CD14-positive monocyte (primary cell): ENCODE results near the gene BCO1. TPM values are rescaled to one million over a fixed set of nuclear protein-coding genes. Genes with fewer than 3 reads are reported as not detected.

ENCODE experiments used
- DNase-seq, 3 donors: peaks; one replicate each; pipeline ENCODE4 v3.0.0-alpha.2; 2011 to 2022
- H2AFZ ChIP-seq: 2 replicates; pipeline ENCODE4 v1.6.0; 2012; ENCODE audit warnings: mild to moderate bottlenecking, low read depth, low read length, inconsistent platforms; ENCODE audit not compliant: insufficient read depth, poor library complexity, severe bottlenecking
- H3K27ac ChIP-seq, 2 donors: 1 replicate in 1 of 2; 2 replicates in 1 of 2; pipeline ENCODE4 v1.5.1; 2012 to 2013; ENCODE audit warnings: low read length in 2 of 2, control low read depth in 1 of 2, inconsistent platforms in 1 of 2, low read depth in 1 of 2, mild to moderate bottlenecking in 1 of 2
- H3K27me3 ChIP-seq, 2 donors: one replicate each; pipeline versions ENCODE4 v1.6.0 to v1.6.1; 2011 to 2013; ENCODE audit warnings: low read length in 2 of 2; ENCODE audit not compliant: control insufficient read depth in 2 of 2, insufficient read depth in 2 of 2
- H3K36me3 ChIP-seq, 2 donors: replicated peaks in 1 of 2; 1 replicate in 1 of 2; 2 replicates in 1 of 2; pipeline versions ENCODE4 v1.5.1 to v1.6.1; 2012 to 2013; ENCODE audit warnings: low read length in 2 of 2, control low read depth in 1 of 2, inconsistent platforms in 1 of 2, mild to moderate bottlenecking in 1 of 2; ENCODE audit not compliant: insufficient read depth in 2 of 2, control insufficient read depth in 1 of 2
- H3K4me1 ChIP-seq, 2 donors: 1 replicate in 1 of 2; 2 replicates in 1 of 2; pipeline versions ENCODE4 v1.5.1 to v1.6.1; 2012 to 2013; ENCODE audit warnings: low read length in 2 of 2, control low read depth in 1 of 2, inconsistent platforms in 1 of 2, mild to moderate bottlenecking in 1 of 2, moderate library complexity in 1 of 2; ENCODE audit not compliant: insufficient read depth in 2 of 2, control insufficient read depth in 1 of 2
- H3K4me2 ChIP-seq: replicated peaks from 2 replicates; pipeline ENCODE3; 2012; ENCODE audit warnings: low read length, moderate library complexity, mild to moderate bottlenecking; ENCODE audit not compliant: poor library complexity, severe bottlenecking; ENCODE audit errors: extremely low read depth
- H3K4me3 ChIP-seq, 3 experiments: fragments of 200-600 bp in 1 of 3; sonication (generic) in 1 of 3; replicated peaks in 1 of 3; 1 replicate in 2 of 3; 2 replicates in 1 of 3; pipeline ENCODE4 v1.5.1; 2011 to 2013; ENCODE audit warnings: low read length in 3 of 3, mild to moderate bottlenecking in 3 of 3, control low read depth in 2 of 3, low read depth in 2 of 3, inconsistent platforms in 1 of 3, moderate library complexity in 1 of 3
- H3K79me2 ChIP-seq: 2 replicates; pipeline ENCODE4 v1.6.0; 2012; ENCODE audit warnings: mild to moderate bottlenecking, control low read depth, inconsistent platforms, low read length, moderate library complexity; ENCODE audit not compliant: insufficient read depth
- H3K9ac ChIP-seq: 2 replicates; pipeline ENCODE4 v1.6.0; 2017; ENCODE audit warnings: low read length, mild to moderate bottlenecking; ENCODE audit not compliant: insufficient read depth, poor library complexity, severe bottlenecking
- H3K9me3 ChIP-seq, 2 donors: replicated peaks in 1 of 2; 1 replicate in 1 of 2; 2 replicates in 1 of 2; pipeline versions ENCODE4 v1.5.1 to v1.6.1; 2012 to 2013; ENCODE audit warnings: low read length in 2 of 2, control low read depth in 1 of 2; ENCODE audit not compliant: control insufficient read depth in 1 of 2, insufficient read depth in 1 of 2
- H4K20me1 ChIP-seq: 2 replicates; pipeline ENCODE4 v1.6.0; 2012; ENCODE audit warnings: mild to moderate bottlenecking, low read length, control low read depth, moderate library complexity; ENCODE audit not compliant: insufficient read depth
- H3K27ac Mint-ChIP-seq, 7 donors: one replicate each; pipeline ENCODE4 v1.8.0; 2020; ENCODE audit warnings: mild to moderate bottlenecking in 7 of 7, mixed read lengths in 7 of 7, moderate library complexity in 6 of 7, inconsistent platforms in 2 of 7
- H3K27me3 Mint-ChIP-seq, 3 donors: one replicate each; pipeline ENCODE4 v1.8.0; 2021 to 2022; ENCODE audit warnings: low read depth in 3 of 3, mild to moderate bottlenecking in 3 of 3, mixed read lengths in 3 of 3, moderate library complexity in 3 of 3, inconsistent platforms in 1 of 3
- H3K36me3 Mint-ChIP-seq, 2 donors: one replicate each; pipeline ENCODE4 v1.8.0; 2020; ENCODE audit warnings: mixed read lengths in 2 of 2, inconsistent platforms in 1 of 2, mild to moderate bottlenecking in 1 of 2
- H3K4me1 Mint-ChIP-seq: one replicate; pipeline ENCODE4 v1.8.0; 2020; ENCODE audit warnings: mild to moderate bottlenecking, mixed read lengths
- H3K4me3 Mint-ChIP-seq, 2 donors: one replicate each; pipeline ENCODE4 v1.8.0; 2020; ENCODE audit warnings: mild to moderate bottlenecking in 2 of 2, mixed read lengths in 2 of 2, moderate library complexity in 1 of 2
- H3K9me3 Mint-ChIP-seq, 7 donors: one replicate each; pipeline ENCODE4 v1.8.0; 2020 to 2022; ENCODE audit warnings: mixed read lengths in 7 of 7, mild to moderate bottlenecking in 6 of 7, moderate library complexity in 6 of 7, inconsistent platforms in 2 of 7
- CTCF ChIP-seq: fragments of 200-600 bp; IDR thresholded peaks from one replicate; pipeline ENCODE4 v1.8.0; 2022; ENCODE audit warnings: antibody characterized with exemption, mild to moderate bottlenecking
- WGBS: methylation state at CpG from one replicate; pipeline ENCODE4 v1.1.5; 2013; ENCODE audit warnings: missing lambda C conversion rate; ENCODE audit not compliant: insufficient coverage; 5-methylcytosine and 5-hydroxymethylcytosine counted together
- intact Hi-C, 2 donors: fragments of 100-400 bp; cut with micrococcal nuclease; formaldehyde crosslinking; loops; one replicate each; pipeline versions ENCODE4 v1.15.0 to v1.15.1; 2023
- polyA plus RNA-seq, 3 donors: library from polyadenylated mRNA; depleted of rRNA in 1 of 3; unstranded in 2 of 3; stranded (reverse) in 1 of 3; fragments of 300-500 nt in 2 of 3; fragments of >200 nt in 1 of 3; fragmentation: Illumina TruSeq in 2 of 3; gene quantifications; 1 replicate in 2 of 3; 2 replicates in 1 of 3; pipeline ENCODE4 v1.2.3, GENCODE V29; 2012 to 2021

Gene BCO1
- polyA plus RNA-seq, 3 donors = not detected

DNA sequence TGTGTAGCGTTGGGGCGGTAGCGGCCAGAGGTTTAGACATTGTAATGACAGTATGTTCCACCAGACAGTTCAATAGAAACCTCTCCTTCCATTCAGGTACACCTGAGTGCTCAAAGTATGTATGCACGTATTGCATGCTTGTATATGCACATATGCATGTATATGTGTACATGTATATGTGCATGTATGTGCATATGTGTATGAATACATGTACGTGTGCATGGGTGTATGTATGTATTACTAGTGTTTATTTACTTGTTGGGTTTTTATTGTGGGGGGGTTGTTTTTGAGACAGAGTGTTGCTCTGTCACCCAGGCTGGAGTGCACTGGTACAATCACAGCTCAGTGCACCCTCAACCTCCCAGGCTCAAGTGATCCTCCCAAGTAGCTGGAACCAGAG lies 30.0 kb downstream of the BCO1 start:
- H3K4me3 Mint-ChIP-seq = no peak overlapping the region
- H3K4me1 ChIP-seq = no peaks in the 10 kb centered on the region
- intact Hi-C loops = no loop called here

DNA sequence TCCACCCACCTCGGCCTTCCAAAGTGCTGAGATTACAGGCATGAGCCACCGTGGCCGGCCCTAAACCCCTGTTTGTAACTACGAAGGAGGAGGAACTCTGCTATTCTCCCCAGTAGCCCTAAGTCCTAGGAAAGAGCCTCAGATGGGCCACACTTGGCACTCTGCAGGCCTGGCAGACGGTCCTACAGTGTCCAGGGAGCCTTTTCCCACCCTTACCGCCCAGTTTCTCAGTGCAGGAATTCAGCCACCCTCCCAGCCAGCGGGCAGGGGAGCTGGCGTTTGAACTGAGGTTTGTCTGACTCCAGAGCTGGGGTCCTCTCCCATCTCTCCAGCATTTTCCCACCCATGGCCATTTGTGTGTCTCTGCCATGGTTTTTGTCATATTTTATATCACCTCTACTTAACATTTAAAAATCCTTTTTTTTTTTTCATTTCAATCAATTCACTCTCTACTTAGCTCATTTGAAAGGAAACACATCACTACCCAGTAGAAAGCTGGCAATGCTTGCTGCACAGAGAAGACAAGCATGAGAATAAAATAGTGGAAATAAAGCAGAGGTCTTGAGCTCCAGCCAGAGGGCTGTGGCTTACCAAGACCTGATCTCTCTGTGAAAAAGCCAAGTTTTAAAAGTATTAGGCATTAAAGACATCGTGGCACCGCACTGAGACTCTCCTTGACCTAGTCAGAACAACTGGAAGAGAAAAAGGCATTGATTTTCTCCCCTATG lies 34.9 kb downstream of the BCO1 start:
- no peaks in the 10 kb centered on the region for H3K9me3 ChIP-seq
- Mint-ChIP-seq H3K9me3 (no peaks in the 10 kb centered on the region), H3K27me3 (peaks cover 0 to 4% (median 3%) of the 10 kb centered on the region in 3 donors), H3K4me3 (no peak overlapping the region), H3K27ac (no peak overlapping the region), H3K4me1 (peaks cover 7% of the 10 kb centered on the region), H3K36me3 (no peaks in the 10 kb centered on the region)
- no peak overlapping the region for H3K27ac ChIP-seq
- H4K20me1 ChIP-seq = no peaks in the 10 kb centered on the region
- no peaks in the 10 kb centered on the region for H3K36me3 ChIP-seq
- no peak overlapping the region for H3K4me3 ChIP-seq
- H3K79me2 ChIP-seq = no peaks in the 10 kb centered on the region
- WGBS = 88% methylated on average over 5 of the region's 10 CpGs
- H3K27me3 ChIP-seq = no peaks in the 10 kb centered on the region
- no peak for DNase-seq
- intact Hi-C loops = no loop called here
- no peak overlapping the region for H3K4me2 ChIP-seq
- H3K4me1 ChIP-seq = no peaks in the 10 kb centered on the region
- H3K9ac ChIP-seq = no peak overlapping the region
- no peak for TF ChIP-seq CTCF
- H2AFZ ChIP-seq = no peak overlapping the region

More for the DNA sequence above, 30.0 kb downstream of the BCO1 start:
- Mint-ChIP-seq H3K4me1 (peaks cover 7% of the 10 kb centered on the region), H3K27ac (no peak overlapping the region), H3K9me3 (peaks cover 0 to 4% (median 0%) of the 10 kb centered on the region in 7 donors), H3K36me3 (no peaks in the 10 kb centered on the region), H3K27me3 (peaks cover 2 to 5% (median 3%) of the 10 kb centered on the region in 3 donors)
- DNase-seq = no peak
- Histone ChIP-seq H3K9ac (no peak overlapping the region), H3K9me3 (no peaks in the 10 kb centered on the region), H3K27me3 (no peaks in the 10 kb centered on the region), H3K36me3 (no peaks in the 10 kb centered on the region), H3K27ac (no peak overlapping the region), H4K20me1 (no peaks in the 10 kb centered on the region), H2AFZ (no peak overlapping the region), H3K4me3 (no peak overlapping the region), H3K79me2 (no peaks in the 10 kb centered on the region), H3K4me2 (no peak overlapping the region)
- TF ChIP-seq CTCF = no peak
- WGBS = 100% methylated on average over 1 of the region's 5 CpGs
